Measurements from ENCODE around the gene RASGEF1C.

The RASGEF1C gene

DNA sequence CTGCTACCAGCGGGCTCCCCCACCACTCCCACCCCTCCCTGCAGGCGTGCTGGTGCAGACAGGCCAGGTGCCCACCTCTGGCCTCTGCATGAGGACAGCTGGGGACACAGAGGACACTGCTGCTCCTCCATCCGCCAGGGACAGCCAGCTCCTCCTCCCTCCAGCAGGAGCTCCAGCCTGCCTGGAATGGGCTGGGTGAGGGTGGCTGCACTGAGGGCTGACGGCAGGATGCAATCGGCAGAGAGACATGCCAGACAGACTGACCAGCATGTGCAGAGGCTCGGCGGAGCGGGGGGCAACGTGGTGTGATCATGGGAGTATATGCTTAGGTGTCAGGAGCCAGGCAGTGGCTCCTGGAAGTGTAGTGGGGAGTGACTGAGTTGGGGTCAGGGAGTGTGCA, 68.4 kb downstream of the RASGEF1C start:
- TF ChIP-seq, protein P1, sequence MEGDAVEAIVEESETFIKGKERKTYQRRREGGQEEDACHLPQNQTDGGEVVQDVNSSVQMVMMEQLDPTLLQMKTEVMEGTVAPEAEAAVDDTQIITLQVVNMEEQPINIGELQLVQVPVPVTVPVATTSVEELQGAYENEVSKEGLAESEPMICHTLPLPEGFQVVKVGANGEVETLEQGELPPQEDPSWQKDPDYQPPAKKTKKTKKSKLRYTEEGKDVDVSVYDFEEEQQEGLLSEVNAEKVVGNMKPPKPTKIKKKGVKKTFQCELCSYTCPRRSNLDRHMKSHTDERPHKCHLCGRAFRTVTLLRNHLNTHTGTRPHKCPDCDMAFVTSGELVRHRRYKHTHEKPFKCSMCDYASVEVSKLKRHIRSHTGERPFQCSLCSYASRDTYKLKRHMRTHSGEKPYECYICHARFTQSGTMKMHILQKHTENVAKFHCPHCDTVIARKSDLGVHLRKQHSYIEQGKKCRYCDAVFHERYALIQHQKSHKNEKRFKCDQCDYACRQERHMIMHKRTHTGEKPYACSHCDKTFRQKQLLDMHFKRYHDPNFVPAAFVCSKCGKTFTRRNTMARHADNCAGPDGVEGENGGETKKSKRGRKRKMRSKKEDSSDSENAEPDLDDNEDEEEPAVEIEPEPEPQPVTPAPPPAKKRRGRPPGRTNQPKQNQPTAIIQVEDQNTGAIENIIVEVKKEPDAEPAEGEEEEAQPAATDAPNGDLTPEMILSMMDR (IDR thresholded peaks at IDR 0.05; ENCODE audit: control insufficient read depth, extremely low read depth, insufficient read depth): no peak
- no peak for DNase-seq (ENCODE audit: low read depth)
- no peak overlapping the region for H3K4me3 ChIP-seq (ENCODE audit: low read depth, low read length)

DNA sequence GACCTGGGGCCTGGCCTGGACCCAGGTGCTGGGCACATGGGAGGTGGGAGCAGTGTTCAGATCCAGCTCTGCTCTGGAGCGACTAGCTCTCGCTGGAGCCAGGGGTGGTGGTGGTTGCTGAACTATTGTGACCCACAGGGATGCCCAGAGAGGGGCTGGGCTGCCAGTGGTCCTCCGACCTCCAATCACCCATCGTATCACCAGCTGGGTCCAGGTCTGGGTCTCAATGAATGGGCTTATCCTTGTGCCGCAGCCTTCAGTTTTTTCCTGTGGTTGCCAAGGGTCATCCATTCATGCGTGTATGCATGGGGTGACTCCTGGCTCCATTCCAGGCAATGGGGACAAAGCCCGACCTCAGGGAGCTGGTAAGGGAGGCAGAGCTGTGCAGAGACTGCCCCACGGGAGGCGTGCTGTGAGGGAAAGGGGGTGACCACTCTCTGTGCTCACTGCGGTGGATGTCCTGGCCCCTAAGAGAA, 68.9 kb downstream of the RASGEF1C start:
- no peak for DNase-seq (ENCODE audit: low read depth)
- TF ChIP-seq, protein P1 (IDR thresholded peaks at IDR 0.05; ENCODE audit: control insufficient read depth, extremely low read depth, insufficient read depth): no peak
- no peak overlapping the region for H3K4me3 ChIP-seq (ENCODE audit: low read depth, low read length)

DNA sequence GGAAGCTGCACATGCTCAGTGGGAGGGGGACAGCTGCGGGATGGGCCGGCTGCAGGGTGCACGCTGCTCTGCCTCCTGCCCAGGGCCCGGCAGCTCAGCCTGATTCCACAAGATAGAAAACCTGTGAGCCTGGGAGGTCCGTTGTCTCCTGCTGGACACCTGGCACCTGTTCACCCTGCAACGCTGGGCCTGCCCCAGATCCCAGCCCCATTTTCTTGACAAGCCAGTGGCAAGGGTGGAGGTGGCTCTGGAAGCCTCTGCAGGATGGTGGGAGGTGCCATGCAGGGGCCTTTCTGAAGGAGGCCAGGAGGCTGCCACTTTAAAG, 69.3 kb downstream of the RASGEF1C start:
- TF ChIP-seq, protein P1 (IDR thresholded peaks at IDR 0.05; ENCODE audit: control insufficient read depth, extremely low read depth, insufficient read depth): no peak
- no peak for DNase-seq (ENCODE audit: low read depth)
- H3K4me3 ChIP-seq (ENCODE audit: low read depth, low read length): no peak overlapping the region

DNA sequence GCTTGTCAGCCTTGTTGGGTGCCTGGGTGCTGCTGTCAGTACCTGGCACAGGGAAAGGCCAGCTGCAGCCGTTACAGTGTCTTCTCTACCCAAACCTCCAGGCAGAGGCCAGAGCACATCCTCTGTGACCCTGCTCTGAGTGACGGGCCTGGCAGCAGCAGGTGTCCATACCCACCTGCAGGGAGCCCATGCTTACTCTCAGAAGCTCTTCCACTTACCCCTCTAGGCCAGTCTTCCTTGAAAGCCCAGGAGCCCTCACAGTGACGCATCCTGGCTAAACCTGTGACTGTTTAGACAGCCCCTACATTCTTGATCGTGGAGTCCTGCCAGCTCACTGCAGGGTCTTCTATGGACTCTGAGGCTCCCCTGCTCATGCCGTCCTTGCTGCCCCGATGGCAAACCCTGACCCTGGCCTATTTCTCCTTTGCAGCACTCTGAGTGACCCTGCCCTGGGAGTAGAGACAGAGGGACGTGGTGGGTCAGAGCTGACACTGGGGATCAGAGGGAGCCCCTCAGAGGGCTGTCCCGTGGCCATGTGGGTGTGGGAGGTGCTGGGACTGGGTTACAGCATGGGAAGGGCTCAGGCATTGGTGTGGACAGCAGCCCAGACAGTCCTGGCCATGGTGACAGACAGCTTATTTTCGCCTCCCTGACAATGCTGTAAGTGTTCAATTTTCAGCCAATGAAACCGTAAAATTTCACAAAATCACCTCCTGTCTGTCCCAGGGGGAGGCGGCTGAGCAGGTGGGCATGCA, 69.9 kb downstream of the RASGEF1C start:
- no peak for DNase-seq (ENCODE audit: low read depth)
- H3K4me3 ChIP-seq (ENCODE audit: low read depth, low read length): no peak overlapping the region
- TF ChIP-seq, protein P1 (IDR thresholded peaks at IDR 0.05; ENCODE audit: control insufficient read depth, extremely low read depth, insufficient read depth): no peak

DNA sequence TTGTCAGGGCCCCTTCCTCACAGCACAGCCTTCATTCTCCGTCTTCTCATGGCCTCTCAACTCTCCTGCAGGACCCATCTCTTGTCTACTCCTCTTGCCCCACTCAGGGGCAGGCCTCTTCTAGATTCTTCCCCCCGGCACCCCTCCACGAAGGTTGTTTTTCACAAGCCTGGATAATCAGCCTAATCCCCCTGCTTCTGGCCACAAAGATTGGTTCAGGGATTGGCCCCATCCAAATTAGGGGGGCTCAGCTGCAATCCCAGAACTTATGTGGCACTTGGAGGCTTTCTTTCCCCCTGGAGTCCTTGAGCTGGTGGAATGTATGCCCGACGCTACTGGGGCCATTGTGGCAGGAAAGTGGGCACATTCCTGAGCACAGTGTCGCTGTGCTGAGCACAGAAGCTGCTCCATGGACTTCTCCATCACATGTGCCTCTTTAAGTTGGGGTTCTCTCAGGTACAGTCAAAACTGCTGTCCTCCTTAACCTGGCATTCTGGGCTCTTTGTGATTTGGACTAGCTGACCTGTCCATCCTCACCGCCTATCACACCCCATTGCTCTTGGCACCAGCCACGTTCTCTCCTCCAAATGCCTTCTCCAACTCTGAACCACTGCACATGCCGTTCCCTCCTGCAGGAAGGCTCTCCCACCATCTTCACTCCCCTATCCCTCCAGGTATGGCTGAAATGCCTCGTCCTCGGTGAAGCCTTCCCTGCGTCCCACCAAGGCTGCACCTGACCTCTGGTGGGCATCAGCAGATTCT, 70.6 kb downstream of the RASGEF1C start:
- H3K4me3 ChIP-seq (ENCODE audit: low read depth, low read length): no peak overlapping the region
- no peak for DNase-seq (ENCODE audit: low read depth)
- TF ChIP-seq, protein P1 (IDR thresholded peaks at IDR 0.05; ENCODE audit: control insufficient read depth, extremely low read depth, insufficient read depth): no peak

DNA sequence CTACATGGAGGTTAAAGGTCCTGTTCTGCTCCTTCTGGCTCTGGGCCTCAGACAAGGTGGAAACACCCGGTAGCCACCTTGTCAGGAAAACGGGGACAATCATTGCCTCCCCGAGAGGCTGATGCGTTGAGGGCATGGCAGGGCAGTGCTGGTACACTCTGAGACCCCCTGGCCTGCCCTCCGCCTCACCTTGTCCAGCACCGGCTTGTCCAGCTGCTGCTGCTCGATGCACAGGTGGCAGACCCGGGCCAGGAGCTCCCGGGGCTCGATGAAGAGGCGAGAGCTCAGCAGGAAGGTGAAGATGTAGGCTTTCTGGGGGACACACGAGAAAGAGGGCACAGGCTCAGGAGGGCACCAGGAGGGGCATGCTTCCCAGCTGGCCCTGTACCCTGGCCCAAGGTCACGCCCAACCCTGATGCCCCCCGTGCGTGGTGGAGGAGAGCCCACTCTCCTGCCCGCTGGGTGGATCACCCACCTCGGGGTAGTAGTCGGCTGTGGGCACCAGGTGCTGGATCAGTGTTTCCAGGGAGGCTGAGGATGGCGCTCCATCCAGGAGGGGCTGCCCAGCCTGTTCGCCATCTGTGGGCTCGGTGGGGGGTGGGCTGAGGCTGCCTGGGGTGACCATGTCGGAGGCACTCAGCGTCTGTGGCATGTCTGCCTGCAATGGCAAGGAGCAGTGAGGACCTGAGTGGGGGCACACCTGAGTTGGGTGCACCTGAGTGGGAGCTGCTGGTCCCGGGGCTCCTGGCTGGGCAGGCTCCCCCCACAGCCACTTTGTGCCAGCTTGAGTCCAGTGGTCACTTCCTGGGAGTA, 71.4 kb downstream of the RASGEF1C start:
- no peak for DNase-seq (ENCODE audit: low read depth)
- no peak overlapping the region for H3K4me3 ChIP-seq (ENCODE audit: low read depth, low read length)
- TF ChIP-seq, protein P1 (IDR thresholded peaks at IDR 0.05; ENCODE audit: control insufficient read depth, extremely low read depth, insufficient read depth): no peak

Measured in LNCaP clone FGC (cell line).